Astrocyte (in vitro differentiated cells and primary cell): ENCODE results near the gene ZNF516. TPM values are rescaled to one million over a fixed set of nuclear protein-coding genes. Genes with fewer than 3 reads are reported as not detected.

Experiments used
- DNase-seq: peaks from one replicate; pipeline ENCODE4 v3.0.0-alpha.2; 2010; ENCODE audit warnings: low read depth
- FAIRE-seq: peaks from 2 replicates; lab custom pipeline; 2011; peaks lifted over from hg19 to GRCh38; lab: Jason Lieb, UNC
- H2AFZ ChIP-seq: 2 replicates; pipeline ENCODE4 v1.6.0; 2012; ENCODE audit warnings: low read depth, low read length, inconsistent platforms
- H3K27ac ChIP-seq: 2 replicates; pipeline ENCODE4 v1.5.1; 2011; ENCODE audit warnings: low read depth, low read length, inconsistent platforms
- H3K27me3 ChIP-seq: 2 replicates; pipeline ENCODE4 v1.6.0; 2011; ENCODE audit warnings: low read length, inconsistent platforms; ENCODE audit not compliant: insufficient read depth
- H3K36me3 ChIP-seq: 2 replicates; pipeline ENCODE4 v1.5.1; 2011; ENCODE audit warnings: low read length, inconsistent platforms; ENCODE audit not compliant: insufficient read depth
- H3K4me1 ChIP-seq: 2 replicates; pipeline ENCODE4 v1.5.1; 2011; ENCODE audit warnings: low read length, inconsistent platforms; ENCODE audit not compliant: insufficient read depth
- H3K4me2 ChIP-seq: 2 replicates; pipeline ENCODE4 v1.6.0; 2012; ENCODE audit warnings: low read length, inconsistent platforms
- H3K4me3 ChIP-seq: 2 replicates; pipeline ENCODE4 v1.5.1; 2011; ENCODE audit warnings: low read depth, mild to moderate bottlenecking, low read length, inconsistent platforms; ENCODE audit not compliant: insufficient read depth
- H3K79me2 ChIP-seq: 2 replicates; pipeline ENCODE4 v1.6.0; 2012; ENCODE audit warnings: mild to moderate bottlenecking, low read length, inconsistent platforms; ENCODE audit not compliant: insufficient read depth
- H3K9ac ChIP-seq: 2 replicates; pipeline ENCODE4 v1.6.0; 2012; ENCODE audit warnings: mild to moderate bottlenecking, low read length, inconsistent platforms
- H3K9me3 ChIP-seq: 2 replicates; pipeline ENCODE4 v1.5.1; 2012; ENCODE audit warnings: low read depth, mild to moderate bottlenecking, low read length, inconsistent platforms; ENCODE audit not compliant: insufficient read depth
- H4K20me1 ChIP-seq: 2 replicates; pipeline ENCODE4 v1.6.0; 2012; ENCODE audit warnings: low read length, inconsistent platforms; ENCODE audit not compliant: insufficient read depth
- H3K27ac Mint-ChIP-seq: one replicate; pipeline ENCODE4 v1.8.0; 2021; ENCODE audit warnings: mild to moderate bottlenecking, mixed read lengths; ENCODE audit not compliant: unreplicated experiment
- H3K27me3 Mint-ChIP-seq: one replicate; pipeline ENCODE4 v1.8.0; 2021; ENCODE audit warnings: low read depth, mixed read lengths; ENCODE audit not compliant: unreplicated experiment
- H3K36me3 Mint-ChIP-seq: one replicate; pipeline ENCODE4 v1.8.0; 2021; ENCODE audit warnings: low read depth, mixed read lengths; ENCODE audit not compliant: unreplicated experiment
- H3K4me1 Mint-ChIP-seq: one replicate; pipeline ENCODE4 v1.8.0; 2021; ENCODE audit warnings: low read depth, mixed read lengths; ENCODE audit not compliant: unreplicated experiment
- H3K4me3 Mint-ChIP-seq: one replicate; pipeline ENCODE4 v1.8.0; 2021; ENCODE audit warnings: mild to moderate bottlenecking, moderate library complexity, mixed read lengths; ENCODE audit not compliant: unreplicated experiment
- H3K9me3 Mint-ChIP-seq: one replicate; pipeline ENCODE4 v1.8.0; 2021; ENCODE audit warnings: mild to moderate bottlenecking, mixed read lengths; ENCODE audit not compliant: unreplicated experiment
- CTCF ChIP-seq: IDR thresholded peaks from 2 replicates; pipeline ENCODE4 v1.5.1; 2011; ENCODE audit warnings: low read depth, mild to moderate bottlenecking, inconsistent platforms, low read length, moderate library complexity; ENCODE audit not compliant: insufficient read depth
- EZH2 ChIP-seq: IDR thresholded peaks from 2 replicates; pipeline ENCODE4 v1.6.1; 2012; ENCODE audit warnings: mild to moderate bottlenecking, low read length, inconsistent platforms; ENCODE audit not compliant: insufficient read depth
- total RNA-seq: library from RNA; stranded (reverse); gene quantifications from 2 replicates; pipeline ENCODE4 v1.2.1, GENCODE V29; 2021

ZNF516 gene
- total RNA-seq, 1 donor from 2014 or later, result 59.8 TPM

DNA sequence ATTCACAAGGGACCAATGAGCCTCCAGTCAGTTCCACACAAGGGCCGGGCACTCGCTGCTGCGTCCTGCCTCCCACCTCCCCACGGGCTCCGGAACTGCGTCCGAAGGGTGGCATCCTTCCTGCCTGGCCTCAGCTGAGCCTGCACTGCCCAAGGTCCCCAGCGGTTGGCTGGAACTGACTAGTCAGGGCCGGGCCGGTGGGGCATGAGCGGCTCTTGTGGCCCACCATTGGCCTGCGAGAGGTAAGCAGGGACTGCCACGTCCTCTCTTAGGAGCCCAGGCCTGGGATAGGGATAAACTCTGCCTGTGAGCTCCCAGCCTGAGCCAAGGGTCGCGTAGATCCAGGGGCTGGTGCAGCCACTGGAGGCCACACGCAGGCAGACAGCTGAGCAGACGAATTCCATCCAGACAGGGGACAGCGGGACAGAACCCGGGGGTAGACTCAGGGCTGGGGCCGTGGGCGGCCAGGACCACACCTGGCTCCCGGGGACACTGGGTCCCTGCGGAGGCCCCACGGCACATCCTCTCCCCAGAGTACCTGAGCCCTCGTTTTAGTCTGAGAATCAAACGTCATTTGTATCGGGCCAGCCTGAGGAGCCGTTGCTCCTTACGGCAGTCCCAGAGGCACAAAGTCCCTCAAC, 148.4 kb downstream of the ZNF516 start:
- no peak overlapping the region for H3K4me2 ChIP-seq

GRCh38 chr18:76345901-76346300, 149.1 kb downstream of the ZNF516 start:
- no peaks in the 10 kb centered on the region for H3K36me3 Mint-ChIP-seq
- H3K4me1 ChIP-seq, result no peaks in the 10 kb centered on the region
- no peaks in the 10 kb centered on the region for H3K9me3 Mint-ChIP-seq
- no peak for TF ChIP-seq EZH2
- no peak for TF ChIP-seq CTCF
- H3K4me1 Mint-ChIP-seq, result no peaks in the 10 kb centered on the region
- H3K27ac ChIP-seq, result no peak overlapping the region
- H3K27ac Mint-ChIP-seq, result no peak overlapping the region
- H3K9me3 ChIP-seq, result no peaks in the 10 kb centered on the region
- H3K27me3 ChIP-seq, result no peaks in the 10 kb centered on the region
- no peak overlapping the region for H3K4me3 Mint-ChIP-seq
- no peak for DNase-seq
- no peaks in the 10 kb centered on the region for H3K36me3 ChIP-seq
- H4K20me1 ChIP-seq, result no peaks in the 10 kb centered on the region
- peaks cover 6% of the 10 kb centered on the region for H3K27me3 Mint-ChIP-seq
- H3K9ac ChIP-seq, result no peak overlapping the region
- FAIRE-seq, result no peak
- no peak overlapping the region for H3K4me3 ChIP-seq
- no peak overlapping the region for H3K4me2 ChIP-seq
- H3K79me2 ChIP-seq, result no peaks in the 10 kb centered on the region
- no peak overlapping the region for H2AFZ ChIP-seq

More for the DNA sequence above, 148.4 kb downstream of the ZNF516 start:
- no peak for DNase-seq
- no peak overlapping the region for H3K4me3 ChIP-seq
- no peak overlapping the region for H3K27ac Mint-ChIP-seq
- no peak overlapping the region for H3K4me3 Mint-ChIP-seq
- no peak for TF ChIP-seq EZH2
- no peak for TF ChIP-seq CTCF
- no peaks in the 10 kb centered on the region for H3K9me3 Mint-ChIP-seq
- H3K27me3 Mint-ChIP-seq, result peaks cover 6% of the 10 kb centered on the region
- H3K4me1 Mint-ChIP-seq, result no peaks in the 10 kb centered on the region
- no peaks in the 10 kb centered on the region for H3K4me1 ChIP-seq
- H3K9ac ChIP-seq, result no peak overlapping the region
- H3K36me3 ChIP-seq, result no peaks in the 10 kb centered on the region
- H3K9me3 ChIP-seq, result no peaks in the 10 kb centered on the region
- no peaks in the 10 kb centered on the region for H3K36me3 Mint-ChIP-seq
- no peaks in the 10 kb centered on the region for H3K27me3 ChIP-seq
- no peaks in the 10 kb centered on the region for H4K20me1 ChIP-seq
- no peak overlapping the region for H3K27ac ChIP-seq
- no peak overlapping the region for H2AFZ ChIP-seq
- no peak for FAIRE-seq
- no peaks in the 10 kb centered on the region for H3K79me2 ChIP-seq

GRCh38 chr18:76343938-76344569, 151.0 kb downstream of the ZNF516 start:
- Histone ChIP-seq H3K27ac (no peak overlapping the region), H3K9me3 (no peaks in the 10 kb centered on the region), H3K4me2 (no peak overlapping the region), H3K4me1 (no peaks in the 10 kb centered on the region), H3K4me3 (no peak overlapping the region), H4K20me1 (no peaks in the 10 kb centered on the region), H3K9ac (no peak overlapping the region), H3K27me3 (no peaks in the 10 kb centered on the region), H3K79me2 (no peaks in the 10 kb centered on the region), H3K36me3 (no peaks in the 10 kb centered on the region), H2AFZ (no peak overlapping the region)
- TF ChIP-seq CTCF (no peak), EZH2 (no peak)
- no peaks in the 10 kb centered on the region for H3K36me3 Mint-ChIP-seq
- no peak overlapping the region for H3K27ac Mint-ChIP-seq
- FAIRE-seq (peak; percentile 64), DNase-seq (no peak)
- H3K4me1 Mint-ChIP-seq, result no peaks in the 10 kb centered on the region
- no peak overlapping the region for H3K4me3 Mint-ChIP-seq
- no peaks in the 10 kb centered on the region for H3K9me3 Mint-ChIP-seq
- peaks cover 6% of the 10 kb centered on the region for H3K27me3 Mint-ChIP-seq
